Activated T-cell treated with anti-CD3 and anti-CD28 coated beads, Interleukin-2, amount 50 U/mL, for 24 hours (primary cell): ENCODE data around the gene ALK.
"Not testable (repeated sequence)": the region's sequence is repeated elsewhere in the genome, so short reads cannot be mapped to it uniquely, and the experiment has no call there.

Experiments used
- DNase-seq: peaks from one replicate; pipeline ENCODE4 v3.0.0-alpha.2; 2020
- H3K27ac Mint-ChIP-seq: 2 replicates; pipeline ENCODE4 v1.8.0; 2020; ENCODE audit warnings: mild to moderate bottlenecking, mixed read lengths
- H3K27me3 Mint-ChIP-seq: 2 replicates; pipeline ENCODE4 v1.8.0; 2020; ENCODE audit warnings: mixed read lengths
- H3K36me3 Mint-ChIP-seq: 2 replicates; pipeline ENCODE4 v1.8.0; 2020; ENCODE audit warnings: low read depth, mixed read lengths
- H3K4me1 Mint-ChIP-seq: 2 replicates; pipeline ENCODE4 v1.8.0; 2020; ENCODE audit warnings: low read depth, mixed read lengths
- H3K4me3 Mint-ChIP-seq: 2 replicates; pipeline ENCODE4 v1.8.0; 2020; ENCODE audit warnings: mild to moderate bottlenecking, moderate library complexity, mixed read lengths
- H3K9me3 Mint-ChIP-seq: 2 replicates; pipeline ENCODE4 v1.8.0; 2020; ENCODE audit warnings: mixed read lengths

Gene ALK

GRCh38 chr2:29841386-29842004, 79.9 kb downstream of the ALK start:
- Mint-ChIP-seq H3K27ac (no peak overlapping the region), H3K36me3 (no peaks in the 10 kb centered on the region), H3K4me1 (no peaks in the 10 kb centered on the region), H3K9me3 (peaks cover 8% of the 10 kb centered on the region), H3K4me3 (no peak overlapping the region), H3K27me3 (peaks cover 29% of the 10 kb centered on the region)
- DNase-seq, result peak; percentile 37

- no peak overlapping the region for H3K27ac Mint-ChIP-seq
- peaks cover 15% of the 10 kb centered on the region for H3K9me3 Mint-ChIP-seq
- no peak overlapping the region for H3K4me3 Mint-ChIP-seq
- H3K4me1 Mint-ChIP-seq, result no peaks in the 10 kb centered on the region
- DNase-seq, result no peak
- no peaks in the 10 kb centered on the region for H3K36me3 Mint-ChIP-seq
- H3K27me3 Mint-ChIP-seq, result peaks cover 32% of the 10 kb centered on the region
These were observed 82.1 kb downstream of the ALK start for GRCh38 chr2:29839306-29839705.

GRCh38 chr2:29837925-29838324, 83.5 kb downstream of the ALK start:
- peaks cover 28% of the 10 kb centered on the region for H3K27me3 Mint-ChIP-seq
- H3K9me3 Mint-ChIP-seq, result peaks cover 15% of the 10 kb centered on the region
- H3K4me3 Mint-ChIP-seq, result no peak overlapping the region
- H3K27ac Mint-ChIP-seq, result no peak overlapping the region
- H3K4me1 Mint-ChIP-seq, result no peaks in the 10 kb centered on the region
- no peaks in the 10 kb centered on the region for H3K36me3 Mint-ChIP-seq
- DNase-seq, result no peak

- no peak for DNase-seq
- Mint-ChIP-seq H3K27ac (no peak overlapping the region), H3K4me1 (no peaks in the 10 kb centered on the region), H3K27me3 (peaks cover 11% of the 10 kb centered on the region), H3K4me3 (no peak overlapping the region), H3K9me3 (peaks cover 15% of the 10 kb centered on the region), H3K36me3 (no peaks in the 10 kb centered on the region)
These were observed 86.8 kb downstream of the ALK start for GRCh38 chr2:29834624-29835023.

GRCh38 chr2:29834036-29834540, 87.3 kb downstream of the ALK start:
- no peak for DNase-seq
- Mint-ChIP-seq H3K36me3 (no peaks in the 10 kb centered on the region), H3K4me3 (no peak overlapping the region), H3K4me1 (no peaks in the 10 kb centered on the region), H3K9me3 (peaks cover 15% of the 10 kb centered on the region), H3K27ac (no peak overlapping the region), H3K27me3 (peaks cover 11% of the 10 kb centered on the region)

GRCh38 chr2:29831560-29831959, 89.8 kb downstream of the ALK start:
- Mint-ChIP-seq H3K9me3 (peaks cover 7% of the 10 kb centered on the region), H3K27me3 (peaks cover 14% of the 10 kb centered on the region), H3K27ac (no peak overlapping the region), H3K36me3 (no peaks in the 10 kb centered on the region), H3K4me3 (no peak overlapping the region), H3K4me1 (no peaks in the 10 kb centered on the region)
- no peak for DNase-seq

- Mint-ChIP-seq H3K27me3 (peaks cover 26% of the 10 kb centered on the region), H3K4me3 (no peak overlapping the region), H3K27ac (no peak overlapping the region), H3K9me3 (no peaks in the 10 kb centered on the region), H3K4me1 (no peaks in the 10 kb centered on the region), H3K36me3 (no peaks in the 10 kb centered on the region)
- no peak for DNase-seq
These were observed 91.5 kb downstream of the ALK start for GRCh38 chr2:29829841-29830240.

GRCh38 chr2:29824145-29824544, 97.2 kb downstream of the ALK start:
- not testable (repeated sequence) for H3K4me3 Mint-ChIP-seq, H3K4me1 Mint-ChIP-seq, H3K9me3 Mint-ChIP-seq, H3K27ac Mint-ChIP-seq, H3K36me3 Mint-ChIP-seq, DNase-seq
- peaks cover 29% of the 10 kb centered on the region for H3K27me3 Mint-ChIP-seq

GRCh38 chr2:29821591-29821990, 99.8 kb downstream of the ALK start:
- Mint-ChIP-seq H3K4me3 (no peak overlapping the region), H3K9me3 (no peaks in the 10 kb centered on the region), H3K27ac (no peak overlapping the region), H3K27me3 (peaks cover 26% of the 10 kb centered on the region), H3K36me3 (no peaks in the 10 kb centered on the region), H3K4me1 (no peaks in the 10 kb centered on the region)
- no peak for DNase-seq

- DNase-seq, result no peak
- peaks cover 14% of the 10 kb centered on the region for H3K27me3 Mint-ChIP-seq
These were observed 101.8 kb downstream of the ALK start for GRCh38 chr2:29819570-29819969.

GRCh38 chr2:29817801-29818680, 103.3 kb downstream of the ALK start:
- Mint-ChIP-seq H3K27me3 (peaks cover 10% of the 10 kb centered on the region), H3K4me3 (no peak overlapping the region), H3K9me3 (no peaks in the 10 kb centered on the region), H3K36me3 (no peaks in the 10 kb centered on the region), H3K4me1 (no peaks in the 10 kb centered on the region), H3K27ac (no peak overlapping the region)
- DNase-seq, result no peak

More at GRCh38 chr2:29819570-29819969, 101.8 kb downstream of the ALK start:
- Mint-ChIP-seq H3K36me3 (no peaks in the 10 kb centered on the region), H3K27ac (no peak overlapping the region), H3K9me3 (no peaks in the 10 kb centered on the region), H3K4me3 (no peak overlapping the region), H3K4me1 (no peaks in the 10 kb centered on the region)

- Mint-ChIP-seq H3K4me3 (no peak overlapping the region), H3K9me3 (no peaks in the 10 kb centered on the region), H3K27me3 (peaks cover 6% of the 10 kb centered on the region), H3K36me3 (no peaks in the 10 kb centered on the region), H3K27ac (no peak overlapping the region), H3K4me1 (no peaks in the 10 kb centered on the region)
- no peak for DNase-seq
These were observed 104.1 kb downstream of the ALK start for GRCh38 chr2:29817299-29817698.

GRCh38 chr2:29816651-29817050, 104.7 kb downstream of the ALK start:
- no peaks in the 10 kb centered on the region for H3K36me3 Mint-ChIP-seq
- no peaks in the 10 kb centered on the region for H3K9me3 Mint-ChIP-seq
- no peaks in the 10 kb centered on the region for H3K4me1 Mint-ChIP-seq
- H3K4me3 Mint-ChIP-seq, result no peak overlapping the region
- H3K27ac Mint-ChIP-seq, result no peak overlapping the region
- peaks cover 12% of the 10 kb centered on the region for H3K27me3 Mint-ChIP-seq
- no peak for DNase-seq

- Mint-ChIP-seq H3K9me3 (no peaks in the 10 kb centered on the region), H3K4me1 (no peaks in the 10 kb centered on the region), H3K27ac (no peak overlapping the region), H3K4me3 (no peak overlapping the region), H3K27me3 (peaks cover 25% of the 10 kb centered on the region), H3K36me3 (no peaks in the 10 kb centered on the region)
- no peak for DNase-seq
These were observed 110.0 kb downstream of the ALK start for GRCh38 chr2:29811378-29811777.

GRCh38 chr2:29810956-29811355, 110.4 kb downstream of the ALK start:
- DNase-seq, result no peak
- H3K9me3 Mint-ChIP-seq, result no peaks in the 10 kb centered on the region
- H3K4me1 Mint-ChIP-seq, result no peaks in the 10 kb centered on the region

More at GRCh38 chr2:29810956-29811355, 110.4 kb downstream of the ALK start:
- peaks cover 25% of the 10 kb centered on the region for H3K27me3 Mint-ChIP-seq
- no peaks in the 10 kb centered on the region for H3K36me3 Mint-ChIP-seq
- no peak overlapping the region for H3K27ac Mint-ChIP-seq
- H3K4me3 Mint-ChIP-seq, result no peak overlapping the region
